CD14-positive monocyte (primary cell): ENCODE data around the gene CCT3. TPM values are rescaled to one million over a fixed set of nuclear protein-coding genes. Genes with fewer than 3 reads are reported as not detected.
A peak's percentile ranks its signal among the peaks of the same experiment; 100 is the strongest.

Source experiments
- DNase-seq, 3 donors: peaks; one replicate each; pipeline ENCODE4 v3.0.0-alpha.2; 2011 to 2022
- H2AFZ ChIP-seq: 2 replicates; pipeline ENCODE4 v1.6.0; 2012; ENCODE audit warnings: mild to moderate bottlenecking, low read depth, low read length, inconsistent platforms; ENCODE audit not compliant: insufficient read depth, poor library complexity, severe bottlenecking
- H3K27ac ChIP-seq, 2 donors: 1 replicate in 1 of 2; 2 replicates in 1 of 2; pipeline ENCODE4 v1.5.1; 2012 to 2013; ENCODE audit warnings: low read length in 2 of 2, control low read depth in 1 of 2, inconsistent platforms in 1 of 2, low read depth in 1 of 2, mild to moderate bottlenecking in 1 of 2
- H3K27me3 ChIP-seq, 2 donors: one replicate each; pipeline versions ENCODE4 v1.6.0 to v1.6.1; 2011 to 2013; ENCODE audit warnings: low read length in 2 of 2; ENCODE audit not compliant: control insufficient read depth in 2 of 2, insufficient read depth in 2 of 2
- H3K36me3 ChIP-seq, 2 donors: replicated peaks in 1 of 2; 1 replicate in 1 of 2; 2 replicates in 1 of 2; pipeline versions ENCODE4 v1.5.1 to v1.6.1; 2012 to 2013; ENCODE audit warnings: low read length in 2 of 2, control low read depth in 1 of 2, inconsistent platforms in 1 of 2, mild to moderate bottlenecking in 1 of 2; ENCODE audit not compliant: insufficient read depth in 2 of 2, control insufficient read depth in 1 of 2
- H3K4me1 ChIP-seq, 2 donors: 1 replicate in 1 of 2; 2 replicates in 1 of 2; pipeline versions ENCODE4 v1.5.1 to v1.6.1; 2012 to 2013; ENCODE audit warnings: low read length in 2 of 2, control low read depth in 1 of 2, inconsistent platforms in 1 of 2, mild to moderate bottlenecking in 1 of 2, moderate library complexity in 1 of 2; ENCODE audit not compliant: insufficient read depth in 2 of 2, control insufficient read depth in 1 of 2
- H3K4me2 ChIP-seq: replicated peaks from 2 replicates; pipeline ENCODE3; 2012; ENCODE audit warnings: low read length, moderate library complexity, mild to moderate bottlenecking; ENCODE audit not compliant: poor library complexity, severe bottlenecking; ENCODE audit errors: extremely low read depth
- H3K4me3 ChIP-seq, 3 experiments: fragments of 200-600 bp in 1 of 3; sonication (generic) in 1 of 3; replicated peaks in 1 of 3; 1 replicate in 2 of 3; 2 replicates in 1 of 3; pipeline ENCODE4 v1.5.1; 2011 to 2013; ENCODE audit warnings: low read length in 3 of 3, mild to moderate bottlenecking in 3 of 3, control low read depth in 2 of 3, low read depth in 2 of 3, inconsistent platforms in 1 of 3, moderate library complexity in 1 of 3
- H3K79me2 ChIP-seq: 2 replicates; pipeline ENCODE4 v1.6.0; 2012; ENCODE audit warnings: mild to moderate bottlenecking, control low read depth, inconsistent platforms, low read length, moderate library complexity; ENCODE audit not compliant: insufficient read depth
- H3K9ac ChIP-seq: 2 replicates; pipeline ENCODE4 v1.6.0; 2017; ENCODE audit warnings: low read length, mild to moderate bottlenecking; ENCODE audit not compliant: insufficient read depth, poor library complexity, severe bottlenecking
- H3K9me3 ChIP-seq, 2 donors: replicated peaks in 1 of 2; 1 replicate in 1 of 2; 2 replicates in 1 of 2; pipeline versions ENCODE4 v1.5.1 to v1.6.1; 2012 to 2013; ENCODE audit warnings: low read length in 2 of 2, control low read depth in 1 of 2; ENCODE audit not compliant: control insufficient read depth in 1 of 2, insufficient read depth in 1 of 2
- H4K20me1 ChIP-seq: 2 replicates; pipeline ENCODE4 v1.6.0; 2012; ENCODE audit warnings: mild to moderate bottlenecking, low read length, control low read depth, moderate library complexity; ENCODE audit not compliant: insufficient read depth
- H3K27ac Mint-ChIP-seq, 7 donors: one replicate each; pipeline ENCODE4 v1.8.0; 2020; ENCODE audit warnings: mild to moderate bottlenecking in 7 of 7, mixed read lengths in 7 of 7, moderate library complexity in 6 of 7, inconsistent platforms in 2 of 7
- H3K27me3 Mint-ChIP-seq, 3 donors: one replicate each; pipeline ENCODE4 v1.8.0; 2021 to 2022; ENCODE audit warnings: low read depth in 3 of 3, mild to moderate bottlenecking in 3 of 3, mixed read lengths in 3 of 3, moderate library complexity in 3 of 3, inconsistent platforms in 1 of 3
- H3K36me3 Mint-ChIP-seq, 2 donors: one replicate each; pipeline ENCODE4 v1.8.0; 2020; ENCODE audit warnings: mixed read lengths in 2 of 2, inconsistent platforms in 1 of 2, mild to moderate bottlenecking in 1 of 2
- H3K4me1 Mint-ChIP-seq: one replicate; pipeline ENCODE4 v1.8.0; 2020; ENCODE audit warnings: mild to moderate bottlenecking, mixed read lengths
- H3K4me3 Mint-ChIP-seq, 2 donors: one replicate each; pipeline ENCODE4 v1.8.0; 2020; ENCODE audit warnings: mild to moderate bottlenecking in 2 of 2, mixed read lengths in 2 of 2, moderate library complexity in 1 of 2
- H3K9me3 Mint-ChIP-seq, 7 donors: one replicate each; pipeline ENCODE4 v1.8.0; 2020 to 2022; ENCODE audit warnings: mixed read lengths in 7 of 7, mild to moderate bottlenecking in 6 of 7, moderate library complexity in 6 of 7, inconsistent platforms in 2 of 7
- CTCF ChIP-seq: fragments of 200-600 bp; IDR thresholded peaks from one replicate; pipeline ENCODE4 v1.8.0; 2022; ENCODE audit warnings: antibody characterized with exemption, mild to moderate bottlenecking
- WGBS: methylation state at CpG from one replicate; pipeline ENCODE4 v1.1.5; 2013; ENCODE audit warnings: missing lambda C conversion rate; ENCODE audit not compliant: insufficient coverage; 5-methylcytosine and 5-hydroxymethylcytosine counted together
- intact Hi-C, 2 donors: fragments of 100-400 bp; cut with micrococcal nuclease; formaldehyde crosslinking; loops; one replicate each; pipeline versions ENCODE4 v1.15.0 to v1.15.1; 2023
- polyA plus RNA-seq, 3 donors: library from polyadenylated mRNA; depleted of rRNA in 1 of 3; unstranded in 2 of 3; stranded (reverse) in 1 of 3; fragments of 300-500 nt in 2 of 3; fragments of >200 nt in 1 of 3; fragmentation: Illumina TruSeq in 2 of 3; gene quantifications; 1 replicate in 2 of 3; 2 replicates in 1 of 3; pipeline ENCODE4 v1.2.3, GENCODE V29; 2012 to 2021

Gene CCT3
- polyA plus RNA-seq, 3 donors = 65.3 to 97.3 (median 94.8) TPM

GRCh38 chr1:156379420-156380165, 41.5 kb upstream of the CCT3 start:
- TF ChIP-seq CTCF = no peak
- H3K9me3 ChIP-seq = no peaks in the 10 kb centered on the region
- H3K27ac Mint-ChIP-seq = no peak overlapping the region
- H3K36me3 ChIP-seq = no peaks in the 10 kb centered on the region
- no peaks in the 10 kb centered on the region for H4K20me1 ChIP-seq
- H3K4me3 ChIP-seq = no peak overlapping the region
- intact Hi-C loops = loop anchor here in 1 of 2 donors (10.0 kb wide), 1 partner anchor 225 kb away; the partner anchor contains the start of gene GPATCH4
- H3K9me3 Mint-ChIP-seq = peaks cover 0 to 5% (median 0%) of the 10 kb centered on the region in 7 donors
- peaks cover 0 to 7% (median 7%) of the 10 kb centered on the region in 3 donors for H3K27me3 Mint-ChIP-seq
- H3K4me1 ChIP-seq = peaks cover 35 to 38% of the 10 kb centered on the region in 2 donors
- no peaks in the 10 kb centered on the region for H3K36me3 Mint-ChIP-seq
- no peak overlapping the region for H3K4me3 Mint-ChIP-seq
- H3K27me3 ChIP-seq = no peaks in the 10 kb centered on the region
- H2AFZ ChIP-seq = no peak overlapping the region
- H3K79me2 ChIP-seq = no peaks in the 10 kb centered on the region
- peaks cover 31% of the 10 kb centered on the region for H3K4me1 Mint-ChIP-seq
- H3K9ac ChIP-seq = no peak overlapping the region
- DNase-seq = no peak
- H3K4me2 ChIP-seq = no peak overlapping the region
- WGBS = 33% methylated on average over 1 of the region's 3 CpGs
- H3K27ac ChIP-seq = no peak overlapping the region

- no peaks in the 10 kb centered on the region for H3K79me2 ChIP-seq
- H3K27me3 Mint-ChIP-seq = peaks cover 0 to 11% (median 7%) of the 10 kb centered on the region in 3 donors
- WGBS = 88% methylated on average over 4 of the region's 6 CpGs
- no peak overlapping the region for H3K9ac ChIP-seq
- H3K27me3 ChIP-seq = no peaks in the 10 kb centered on the region
- no peaks in the 10 kb centered on the region for H3K9me3 ChIP-seq
- no peak overlapping the region for H2AFZ ChIP-seq
- no peak overlapping the region for H3K4me3 ChIP-seq
- no peak overlapping the region for H3K4me3 Mint-ChIP-seq
- no peaks in the 10 kb centered on the region for H3K36me3 ChIP-seq
- no peak overlapping the region for H3K4me2 ChIP-seq
- H3K27ac Mint-ChIP-seq = peak overlapping the region in 1 of 7 donors; percentile 14
- no peak for DNase-seq
- H3K4me1 Mint-ChIP-seq = peaks cover 23% of the 10 kb centered on the region
- H3K4me1 ChIP-seq = peaks cover 26 to 30% of the 10 kb centered on the region in 2 donors
- intact Hi-C loops = no loop called here
- peaks cover 0 to 2% (median 0%) of the 10 kb centered on the region in 7 donors for H3K9me3 Mint-ChIP-seq
- TF ChIP-seq CTCF = no peak
- H3K27ac ChIP-seq = no peak overlapping the region
- no peaks in the 10 kb centered on the region for H4K20me1 ChIP-seq
- no peaks in the 10 kb centered on the region for H3K36me3 Mint-ChIP-seq
These were observed 40.5 kb upstream of the CCT3 start for GRCh38 chr1:156378557-156378956.
